ENCODE measurements around the gene USP8. TPM values are rescaled to one million over a fixed set of nuclear protein-coding genes. Genes with fewer than 3 reads are reported as not detected.

The USP8 gene
- total RNA-seq, result 41.8 and 63.0 TPM in 2 replicates

GRCh38 chr15:50424066-50424890, at the start of gene USP8:
Gene USP8 (plus strand): TSS chr15:50424405. CDS start chr15:50439074, 14,669 bp downstream.

GRCh38 chr15:50546566-50546965, 122.4 kb downstream of the USP8 start, which contains the start of gene USP50:
Gene USP50 (minus strand): TSS chr15:50546666. CDS start chr15:50546525, 141 bp downstream.

Small RNAs within 50 kb of the gene (small RNA-seq; reads per million reads assigned to genes)
- not detected for gene RNA5SP395

Other genes starting within 250 kb of the USP8 start
- 0.19 and 0.33 TPM in 2 replicates for gene SLC27A2, start 242.2 kb upstream of the USP8 start, total RNA-seq
- gene HDC, start 158.7 kb upstream of the USP8 start, total RNA-seq, result not detected in 2 replicates
- 92.1 and 96.7 TPM in 2 replicates for gene GABPB1, start 69.2 kb upstream of the USP8 start, total RNA-seq
- not detected in 2 replicates for gene USP50, start 122.3 kb downstream of the USP8 start, total RNA-seq